B cell (primary cell): ENCODE data around the gene WDR87. TPM values are rescaled to one million over a fixed set of nuclear protein-coding genes. Genes with fewer than 3 reads are reported as not detected.

Source experiments
- ATAC-seq: fragments of 200-7000 bp; cut with Tn5 transposase; one replicate; pipeline ENCODE4 v1.10.0; 2021; ENCODE audit warnings: low read depth, mild to moderate bottlenecking, moderate number of reproducible peaks, moderate library complexity
- CTCF ChIA-PET: fragments of 350-600 bp; sonication (Branson Sonifier 250); formaldehyde crosslinking; loops from one replicate; lab custom pipeline; 2021; ENCODE audit warnings: antibody characterized with exemption, inconsistent platforms; lab: Charles Lee
- POLR2A ChIA-PET: fragments of 350-600 bp; sonication (Branson Sonifier 250); formaldehyde crosslinking; loops from one replicate; lab custom pipeline; 2021; ENCODE audit warnings: antibody characterized with exemption; lab: Charles Lee
- DNase-seq: peaks from one replicate; pipeline ENCODE4 v3.0.0; 2013
- H2AFZ ChIP-seq: 2 replicates; pipeline ENCODE4 v1.6.1; 2012; ENCODE audit warnings: mild to moderate bottlenecking, low read depth, low read length; ENCODE audit not compliant: insufficient read depth, poor library complexity, severe bottlenecking
- H3K27ac ChIP-seq, 2 donors: 1 replicate in 1 of 2; 2 replicates in 1 of 2; pipeline ENCODE4 v1.5.1; 2012 to 2013; ENCODE audit warnings: low read length in 2 of 2, mild to moderate bottlenecking in 2 of 2, moderate library complexity in 1 of 2
- H3K27me3 ChIP-seq, 4 experiments: fragments of 200-600 bp in 1 of 4; sonication (generic) in 1 of 4; replicated peaks in 1 of 4; 1 replicate in 2 of 4; 2 replicates in 2 of 4; pipeline versions ENCODE4 v1.6.1 to v1.7.0; 2013 to 2016; ENCODE audit warnings: low read length in 3 of 4, mild to moderate bottlenecking in 2 of 4, mixed read lengths in 1 of 4, moderate library complexity in 1 of 4; ENCODE audit not compliant: insufficient read depth in 4 of 4, control insufficient read depth in 3 of 4; ENCODE audit errors: control extremely low read depth in 1 of 4
- H3K36me3 ChIP-seq, 2 experiments: replicated peaks in 1 of 2; 1 replicate in 1 of 2; 2 replicates in 1 of 2; pipeline versions ENCODE4 v1.6.1 to v1.7.1; 2013; ENCODE audit warnings: low read length in 1 of 2; ENCODE audit not compliant: insufficient read depth in 2 of 2, control insufficient read depth in 1 of 2; ENCODE audit errors: control extremely low read depth in 1 of 2, extremely low read depth in 1 of 2
- H3K4me1 ChIP-seq, 2 donors: fragments of 200-600 bp in 1 of 2; sonication (generic) in 1 of 2; 1 replicate in 1 of 2; 2 replicates in 1 of 2; pipeline versions ENCODE4 v1.5.1 to v1.6.1; 2013 to 2017; ENCODE audit warnings: low read length in 2 of 2; ENCODE audit not compliant: control insufficient read depth in 2 of 2, insufficient read depth in 2 of 2
- H3K4me2 ChIP-seq: replicated peaks from 2 replicates; pipeline ENCODE3; 2012; ENCODE audit warnings: mild to moderate bottlenecking, low read depth, low read length; ENCODE audit not compliant: poor library complexity, severe bottlenecking
- H3K4me3 ChIP-seq, 5 experiments: fragments of 200-600 bp in 1 of 5; sonication (generic) in 1 of 5; 1 replicate in 3 of 5; 2 replicates in 2 of 5; pipeline versions ENCODE4 v1.5.1 to v1.7.0; 2011 to 2016; ENCODE audit warnings: low read length in 4 of 5, mild to moderate bottlenecking in 4 of 5, low read depth in 2 of 5, control low read depth in 1 of 5, moderate library complexity in 1 of 5; ENCODE audit not compliant: insufficient read depth in 1 of 5; ENCODE audit errors: control extremely low read depth in 1 of 5, extremely low read depth in 1 of 5
- H3K79me2 ChIP-seq: fragments of 200-600 bp; sonication (generic); one replicate; pipeline ENCODE4 v1.6.0; 2016; ENCODE audit warnings: low read length; ENCODE audit not compliant: control insufficient read depth, insufficient read depth
- H3K9ac ChIP-seq: fragments of 200-600 bp; sonication (generic); 2 replicates; pipeline ENCODE4 v1.6.1; 2017; ENCODE audit warnings: mild to moderate bottlenecking, low read length, moderate library complexity
- H3K9me3 ChIP-seq, 3 donors: one replicate each; pipeline versions ENCODE4 v1.6.1 to v1.7.1; 2013; ENCODE audit warnings: low read length in 2 of 3; ENCODE audit not compliant: control insufficient read depth in 2 of 3, insufficient read depth in 1 of 3; ENCODE audit errors: control extremely low read depth in 1 of 3
- H4K20me1 ChIP-seq: 2 replicates; pipeline ENCODE4 v1.6.0; 2012; ENCODE audit warnings: mild to moderate bottlenecking, low read length; ENCODE audit not compliant: insufficient read depth, control insufficient read depth, poor library complexity, severe bottlenecking
- H3K27ac Mint-ChIP-seq: one replicate; pipeline ENCODE4 v1.8.0; 2021; ENCODE audit warnings: mixed read lengths
- H3K27me3 Mint-ChIP-seq: one replicate; pipeline ENCODE4 v1.8.0; 2021; ENCODE audit warnings: mixed read lengths
- H3K4me1 Mint-ChIP-seq: one replicate; pipeline ENCODE4 v1.8.0; 2021; ENCODE audit warnings: mixed read lengths
- H3K4me3 Mint-ChIP-seq: one replicate; pipeline ENCODE4 v1.8.0; 2021; ENCODE audit warnings: mixed read lengths
- H3K9me3 Mint-ChIP-seq: one replicate; pipeline ENCODE4 v1.8.0; 2022; ENCODE audit warnings: mixed read lengths; ENCODE audit not compliant: insufficient read depth
- CTCF ChIP-seq: fragments of 200-600 bp; IDR thresholded peaks from one replicate; pipeline ENCODE4 v1.8.0; 2022; ENCODE audit warnings: antibody characterized with exemption, mild to moderate bottlenecking
- EZH2 ChIP-seq: IDR thresholded peaks from 2 replicates; pipeline ENCODE4 v1.6.1; 2012; ENCODE audit warnings: borderline replicate concordance, low read depth, mild to moderate bottlenecking, moderate library complexity, low read length; ENCODE audit not compliant: insufficient read depth, poor library complexity, severe bottlenecking
- WGBS: methylation state at CpG from one replicate; pipeline ENCODE4 v1.1.5; 2013; ENCODE audit warnings: missing lambda C conversion rate; ENCODE audit not compliant: insufficient coverage; 5-methylcytosine and 5-hydroxymethylcytosine counted together
- intact Hi-C: fragments of 100-400 bp; cut with micrococcal nuclease; formaldehyde crosslinking; loops from one replicate; pipeline ENCODE4 v1.10.0; 2022
- polyA plus RNA-seq: library from polyadenylated mRNA; depleted of rRNA; stranded (reverse); fragments of >200 nt; gene quantifications from 2 replicates; pipeline ENCODE4 v1.2.3, GENCODE V29; 2012
- total RNA-seq, 2 donors: library from RNA; stranded (reverse); fragments of 120-200 nt in 1 of 2; gene quantifications; 1 replicate in 1 of 2; 2 replicates in 1 of 2; pipeline versions ENCODE4 v1.2.3 to v1.2.4, GENCODE V29; 2013 to 2022

The WDR87 gene
- total and polyA plus RNA-seq, 2 donors (not counting 1 experiment from before 2014, with no cell fraction given): not detected

GRCh38 chr19:37914908-37915307 is 8.5 kb upstream of the WDR87 start:
- no peaks in the 10 kb centered on the region for H3K27me3 Mint-ChIP-seq
- Histone ChIP-seq H3K27ac (peak overlapping the region; percentile 76 to 84), H3K27me3 (no peaks in the 10 kb centered on the region), H3K9me3 (peaks cover 0 to 9% (median 0%) of the 10 kb centered on the region in 3 donors), H3K4me2 (peak overlapping the region; percentile 74), H2AFZ (no peak overlapping the region), H4K20me1 (no peaks in the 10 kb centered on the region), H3K79me2 (peaks cover 95% of the 10 kb centered on the region), H3K9ac (peak overlapping the region; percentile 50), H3K36me3 (peaks cover 0 to 22% of the 10 kb centered on the region in 2 experiments), H3K4me1 (peaks cover 85 to 87% of the 10 kb centered on the region in 2 donors), H3K4me3 (peak overlapping the region; percentile 16 to 43 (median 34))
- TF ChIP-seq CTCF (no peak), EZH2 (no peak)
- intact Hi-C loops: loop anchor here (1.0 to 2.0 kb wide), 2 partner anchors 8 to 134 kb away; no protein-coding TSS in a partner anchor
- peak overlapping the region; percentile 44 for H3K4me3 Mint-ChIP-seq
- DNase-seq (peak; percentile 75), ATAC-seq (peak; percentile 70)
- H3K4me1 Mint-ChIP-seq: peaks cover 71% of the 10 kb centered on the region
- WGBS: 0% methylated on average over 2 of the region's 2 CpGs
- peak overlapping the region; percentile 61 for H3K27ac Mint-ChIP-seq
- ChIA-PET CTCF (interaction anchor here (1.4 kb wide), 2 partner anchors 12 to 17 kb away, joined by 4 to 5 read pairs; no protein-coding TSS in a partner anchor), POLR2A (interaction anchor here (0.7 to 1.2 kb wide), 4 partner anchors 8 to 90 kb away, joined by 3 to 5 read pairs (median 4); partner anchors contain the start of genes SIPA1L3 and WDR87)
- H3K9me3 Mint-ChIP-seq: peaks cover 6% of the 10 kb centered on the region

GRCh38 chr19:37909661-37910199 is 3.3 kb upstream of the WDR87 start:
- H3K36me3 ChIP-seq: peaks cover 0 to 8% of the 10 kb centered on the region in 2 experiments
- H3K27ac ChIP-seq: peak overlapping the region in 1 of 2 donors; percentile 84
- H4K20me1 ChIP-seq: peaks cover 4% of the 10 kb centered on the region
- no peak for DNase-seq
- H3K9ac ChIP-seq: peak overlapping the region; percentile 89
- WGBS: no CpG with 5 or more reads among the region's 6 CpGs
- H3K9me3 ChIP-seq: peaks cover 0 to 9% (median 0%) of the 10 kb centered on the region in 3 donors
- intact Hi-C loops: loop anchor here (10.0 kb wide), 2 partner anchors 315 to 705 kb away; partner anchors contain the start of genes DPF1, EIF3K and MAP4K1
- Mint-ChIP-seq H3K27me3 (no peaks in the 10 kb centered on the region), H3K4me3 (peak overlapping the region; percentile 91), H3K9me3 (peaks cover 6% of the 10 kb centered on the region), H3K4me1 (peaks cover 67% of the 10 kb centered on the region), H3K27ac (peak overlapping the region; percentile 74)
- H3K79me2 ChIP-seq: peaks cover 75% of the 10 kb centered on the region
- ChIA-PET CTCF (interaction anchor here (1.1 to 8.1 kb wide), 5 partner anchors 13 to 185 kb away, joined by 3 to 54 read pairs (median 5); no protein-coding TSS in a partner anchor), POLR2A (interaction anchor here (0.6 to 4.1 kb wide), 7 partner anchors 14 to 488 kb away, joined by 3 to 46 read pairs (median 4); no protein-coding TSS in a partner anchor)
- H3K4me2 ChIP-seq: peak overlapping the region; percentile 85
- H2AFZ ChIP-seq: no peak overlapping the region
- no peaks in the 10 kb centered on the region for H3K27me3 ChIP-seq
- H3K4me1 ChIP-seq: peaks cover 75 to 78% of the 10 kb centered on the region in 2 donors
- TF ChIP-seq EZH2 (no peak), CTCF (no peak)
- no peak for ATAC-seq
- H3K4me3 ChIP-seq: no peak overlapping the region
